Right hindlimb (tissue), 1 donor: Measurements from ENCODE around the gene RGS3.

Experiments used
- DNase-seq: peaks from one replicate; pipeline ENCODE4 v3.0.0-alpha.2; 2018

The RGS3 gene

GRCh38 chr9:113608082-113608685 lies 144.7 kb downstream of the RGS3 start:
- no peak for DNase-seq

GRCh38 chr9:113609562-113610318 lies 146.2 kb downstream of the RGS3 start:
- DNase-seq = peak; percentile 81

GRCh38 chr9:113611461-113612215 lies 148.1 kb downstream of the RGS3 start:
- DNase-seq = no peak

GRCh38 chr9:113612216-113612747 lies 148.8 kb downstream of the RGS3 start:
- no peak for DNase-seq

GRCh38 chr9:113612828-113613227 lies 149.3 kb downstream of the RGS3 start:
- no peak for DNase-seq

- DNase-seq = no peak
These were observed 150.4 kb downstream of the RGS3 start for GRCh38 chr9:113613815-113614413.

GRCh38 chr9:113614843-113615648 lies 151.5 kb downstream of the RGS3 start:
- DNase-seq = peak; percentile 93

- no peak for DNase-seq
These were observed 152.6 kb downstream of the RGS3 start for GRCh38 chr9:113616116-113616515.

GRCh38 chr9:113616621-113617496 lies 153.3 kb downstream of the RGS3 start:
- peak; percentile 68 for DNase-seq

GRCh38 chr9:113617550-113617949 lies 154.0 kb downstream of the RGS3 start:
- no peak for DNase-seq

- DNase-seq = peak; percentile 22
These were observed 155.4 kb downstream of the RGS3 start for GRCh38 chr9:113618836-113619490.

GRCh38 chr9:113619491-113620376 lies 156.2 kb downstream of the RGS3 start:
- peak; percentile 24 for DNase-seq

GRCh38 chr9:113620377-113621161 lies 157.0 kb downstream of the RGS3 start:
- peak; percentile 92 for DNase-seq

- peak; percentile 94 for DNase-seq
These were observed 157.8 kb downstream of the RGS3 start for GRCh38 chr9:113621309-113621791.

GRCh38 chr9:113621980-113622379 lies 158.5 kb downstream of the RGS3 start:
- DNase-seq = peak; percentile 84

GRCh38 chr9:113622600-113623400 lies 159.3 kb downstream of the RGS3 start:
- peak; percentile 49 for DNase-seq

GRCh38 chr9:113623851-113624485 lies 160.4 kb downstream of the RGS3 start:
- peak; percentile 11 for DNase-seq
